Adrenal gland (tissue), 12 donors: ENCODE results near the gene GDPGP1. TPM values are rescaled to one million over a fixed set of nuclear protein-coding genes. Genes with fewer than 3 reads are reported as not detected.
A peak's percentile ranks its signal among the peaks of the same experiment; 100 is the strongest.

Experiments
- DNase-seq, 7 donors: peaks; one replicate each; pipeline ENCODE4 v3.0.0-alpha.2; 2019 to 2020
- H3K27ac ChIP-seq, 5 donors: fragments of 200-600 bp; sonication (generic) in 4 of 5; 1 replicate in 3 of 5; 2 replicates in 2 of 5; pipeline versions ENCODE4 v1.5.1 to v1.8.0; 2016 to 2020; ENCODE audit warnings: mild to moderate bottlenecking in 1 of 5
- H3K27me3 ChIP-seq: fragments of 200-600 bp; 2 replicates; pipeline ENCODE4 v1.8.0; 2021
- H3K36me3 ChIP-seq, 2 donors: fragments of 200-600 bp; replicated peaks in 1 of 2; 1 replicate in 1 of 2; 2 replicates in 1 of 2; pipeline versions ENCODE4 v1.5.1 to v1.8.0; 2018 to 2022
- H3K4me1 ChIP-seq, 2 donors: fragments of 200-600 bp; replicated peaks in 1 of 2; 1 replicate in 1 of 2; 2 replicates in 1 of 2; pipeline versions ENCODE4 v1.5.1 to v1.8.0; 2018 to 2021
- H3K4me3 ChIP-seq, 4 donors: fragments of 200-600 bp; sonication (generic) in 3 of 4; one replicate each; pipeline ENCODE4 v1.5.1; 2016 to 2018
- H3K9me3 ChIP-seq, 3 donors: fragments of 200-600 bp; sonication (generic) in 1 of 3; replicated peaks in 1 of 3; 1 replicate in 2 of 3; 2 replicates in 1 of 3; pipeline versions ENCODE4 v1.5.1 to v1.8.0; 2016 to 2021
- CTCF ChIP-seq, 6 experiments: fragments of 450-650 bp in 4 of 6; fragments of 200-600 bp in 2 of 6; sonication (generic) in 1 of 6; IDR thresholded peaks; 1 replicate in 5 of 6; 2 replicates in 1 of 6; pipeline versions ENCODE4 v1.5.1 to v1.8.0; 2016 to 2021; ENCODE audit warnings: antibody characterized with exemption in 6 of 6, mild to moderate bottlenecking in 2 of 6, moderate library complexity in 1 of 6
- POLR2A ChIP-seq, 2 donors: fragments of 450-650 bp; IDR thresholded peaks; one replicate each; pipeline ENCODE4 v1.6.1; 2017; ENCODE audit warnings: antibody characterized with exemption in 2 of 2, mild to moderate bottlenecking in 2 of 2, moderate library complexity in 1 of 2
- WGBS, 4 donors: extraction: QIAGEN DNeasy Blood & Tissue Kit in 2 of 4; methylation state at CpG; one replicate each; pipeline versions ENCODE4 v1.1.5 to v1.1.7; 2013 to 2017; 5-methylcytosine and 5-hydroxymethylcytosine counted together
- intact Hi-C, 2 donors: fragments of 100-400 bp; cut with DNase I; formaldehyde crosslinking; loops; one replicate each; pipeline versions ENCODE4 v1.14.1 to v1.15.0; 2022 to 2023
- polyA plus RNA-seq, 3 donors: library from polyadenylated mRNA; stranded (reverse); fragments of 200-250 nt in 2 of 3; fragments of 350-450 nt in 1 of 3; fragmentation: Illumina TruSeq in 1 of 3; extraction: RNeasy Lipid Tissue Mini Kit (QIAGEN cat#74804) in 1 of 3; gene quantifications; one replicate each; pipeline ENCODE4 v1.2.3, GENCODE V29; 2013 to 2014
- total RNA-seq, 9 donors: library from RNA; depleted of rRNA in 4 of 9; stranded (reverse); fragments of >200 nt in 4 of 9; fragments of 120-200 nt in 1 of 9; fragmentation: NEBNext Ultra II Directional in 1 of 9; extraction: Animal tissue kit (Norgen Biotek cat#: 25700) in 1 of 9; gene quantifications; one replicate each; pipeline versions ENCODE4 v1.1.0 to v1.2.4, GENCODE V29; 2013 to 2023
- donor health status: healthy with polysubstance abuse.
- donor health status: Bipolar disorder and iron deficiency.
- donor health status: DM: yes; HTN: yes; CAD: no.
- donor health status: DM: no; HTN: no; CAD: no.
- donor health status: DM: no; HTN: no; CAD: no.
- donor health status: DM: yes; HTN: yes; CAD: no.

GDPGP1 gene
- total and polyA plus RNA-seq, 12 donors = 2.6 to 17.1 (median 8.5) TPM

GRCh38 chr15:90208356-90208755, 25.7 kb upstream of the GDPGP1 start:
- Histone ChIP-seq H3K27me3 (no peaks in the 10 kb centered on the region), H3K4me3 (no peak overlapping the region), H3K36me3 (peaks cover 0 to 11% of the 10 kb centered on the region in 2 donors), H3K4me1 (peaks cover 23 to 60% of the 10 kb centered on the region in 2 donors), H3K27ac (no peak overlapping the region), H3K9me3 (no peaks in the 10 kb centered on the region)
- TF ChIP-seq CTCF (IDR thresholded peaks at IDR 0.05) (no peak), POLR2A (IDR thresholded peaks at IDR 0.05) (no peak)
- WGBS, 4 donors = 87 to 93% (median 91%) methylated on average over 6 of the region's 6 CpGs
- no peak for DNase-seq
- intact Hi-C loops = no loop called here

GRCh38 chr15:90209591-90209990, 24.4 kb upstream of the GDPGP1 start:
- TF ChIP-seq CTCF (IDR thresholded peaks at IDR 0.05) (no peak), POLR2A (IDR thresholded peaks at IDR 0.05) (no peak)
- Histone ChIP-seq H3K36me3 (peaks cover 0 to 11% of the 10 kb centered on the region in 2 donors), H3K27me3 (no peaks in the 10 kb centered on the region), H3K4me3 (no peak overlapping the region), H3K9me3 (no peaks in the 10 kb centered on the region), H3K27ac (no peak overlapping the region), H3K4me1 (peaks cover 25 to 54% of the 10 kb centered on the region in 2 donors)
- 71 to 76% (median 72%) methylated on average over 9 of the region's 9 CpGs for WGBS, 4 donors
- DNase-seq = no peak
- intact Hi-C loops = no loop called here

DNA sequence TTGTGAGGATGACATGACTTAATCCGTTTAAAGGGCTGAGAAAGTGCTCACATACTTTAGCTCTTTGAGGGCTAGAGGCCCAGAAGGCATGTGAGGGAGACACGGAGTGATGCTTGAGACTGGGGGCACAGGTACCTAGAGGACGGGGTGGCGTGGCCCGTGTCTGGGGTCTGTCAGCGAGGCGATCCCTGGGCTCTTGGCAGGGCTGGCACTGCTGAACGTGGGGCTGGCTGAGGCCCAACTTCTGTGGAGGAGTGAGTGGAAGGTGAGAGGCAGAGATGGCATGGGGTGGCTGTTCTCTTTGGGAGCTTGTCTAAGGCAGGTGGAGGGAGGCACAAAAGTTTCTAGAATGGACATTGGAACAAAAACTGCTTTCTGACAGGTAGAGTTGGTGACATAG, 23.4 kb upstream of the GDPGP1 start:
- no peak for DNase-seq
- WGBS, 4 donors = 77 to 87% (median 79%) methylated on average over 8 of the region's 8 CpGs
- Histone ChIP-seq H3K4me3 (no peak overlapping the region), H3K9me3 (no peaks in the 10 kb centered on the region), H3K27me3 (no peaks in the 10 kb centered on the region), H3K27ac (no peak overlapping the region), H3K36me3 (peaks cover 0 to 11% of the 10 kb centered on the region in 2 donors), H3K4me1 (peaks cover 18 to 44% of the 10 kb centered on the region in 2 donors)
- intact Hi-C loops = no loop called here
- no peak for TF ChIP-seq POLR2A (IDR thresholded peaks at IDR 0.05)
- TF ChIP-seq CTCF (IDR thresholded peaks at IDR 0.05) = no peak

DNA sequence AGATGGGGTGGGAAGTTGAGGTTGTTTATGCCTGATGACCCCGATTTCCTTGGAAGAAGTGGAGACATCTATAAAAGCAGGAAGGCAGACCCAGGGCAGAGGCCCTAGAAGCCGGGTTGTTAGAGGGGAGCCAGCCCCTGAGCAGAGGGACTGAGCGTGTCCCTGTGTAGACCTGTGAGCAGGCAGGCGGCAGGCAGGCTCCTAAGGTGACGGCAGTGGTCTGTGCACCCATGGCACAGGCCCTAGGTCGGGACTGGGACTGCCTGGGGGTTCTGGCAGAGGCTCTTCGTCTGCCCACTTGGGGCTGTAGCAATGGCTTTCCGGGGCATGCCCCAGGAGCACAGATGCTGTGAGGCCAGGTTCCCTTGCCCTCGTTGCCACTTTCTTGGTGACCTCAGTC, 23.0 kb upstream of the GDPGP1 start:
- Histone ChIP-seq H3K27me3 (no peaks in the 10 kb centered on the region), H3K4me1 (peaks cover 15 to 40% of the 10 kb centered on the region in 2 donors), H3K27ac (peak overlapping the region in 4 of 5 donors; percentile 2 to 68 (median 49)), H3K36me3 (peaks cover 0 to 11% of the 10 kb centered on the region in 2 donors), H3K9me3 (no peaks in the 10 kb centered on the region), H3K4me3 (no peak overlapping the region)
- 81 to 92% (median 87%) methylated on average over 2 to 9 of the region's 9 CpGs for WGBS, 4 donors
- DNase-seq = no peak
- intact Hi-C loops = no loop called here
- TF ChIP-seq POLR2A (IDR thresholded peaks at IDR 0.05) = no peak
- no peak for TF ChIP-seq CTCF (IDR thresholded peaks at IDR 0.05)
